Urinary bladder (tissue), 4 donors: ENCODE measurements around the gene CACNA1S. TPM values are rescaled to one million over a fixed set of nuclear protein-coding genes. Genes with fewer than 3 reads are reported as not detected.

Experiments
- DNase-seq: peaks from one replicate; pipeline ENCODE4 v3.0.0-alpha.2; 2015; ENCODE audit errors: extremely low spot score
- H3K27ac ChIP-seq: one replicate; pipeline ENCODE4 v1.5.1; 2013; ENCODE audit warnings: low read depth, mild to moderate bottlenecking, moderate library complexity
- H3K36me3 ChIP-seq: one replicate; pipeline ENCODE4 v1.6.1; 2013; ENCODE audit warnings: mild to moderate bottlenecking, moderate library complexity; ENCODE audit not compliant: insufficient read depth
- H3K4me1 ChIP-seq: one replicate; pipeline ENCODE4 v1.6.1; 2013; ENCODE audit warnings: mild to moderate bottlenecking, moderate library complexity; ENCODE audit not compliant: insufficient read depth
- H3K4me3 ChIP-seq: one replicate; pipeline ENCODE4 v1.5.1; 2013; ENCODE audit warnings: low read depth, low read length
- WGBS: extraction: QIAGEN DNeasy Blood & Tissue Kit; methylation state at CpG from one replicate; pipeline ENCODE4 v1.1.7; 2013; 5-methylcytosine and 5-hydroxymethylcytosine counted together
- polyA plus RNA-seq: library from polyadenylated mRNA; stranded (reverse); fragments of 200-250 nt; gene quantifications from one replicate; pipeline ENCODE4 v1.2.3, GENCODE V29; 2013
- total RNA-seq: library from RNA; depleted of rRNA; stranded (reverse); fragments of >200 nt; gene quantifications from one replicate; pipeline ENCODE4 v1.2.3, GENCODE V29; 2014
- donor health status: healthy with polysubstance abuse.
- donor health status: healthy.

Gene CACNA1S
- total and polyA plus RNA-seq, 2 donors = 1.9 TPM; not detected in 1

GRCh38 chr1:201065686-201066085 is 46.5 kb downstream of the CACNA1S start:
- no peaks in the 10 kb centered on the region for H3K36me3 ChIP-seq
- 82% methylated on average over 10 of the region's 10 CpGs for WGBS
- DNase-seq = no peak

GRCh38 chr1:201064806-201065205 is 47.4 kb downstream of the CACNA1S start:
- DNase-seq = no peak
- H3K27ac ChIP-seq = no peak overlapping the region
- no peaks in the 10 kb centered on the region for H3K4me1 ChIP-seq
- H3K4me3 ChIP-seq = no peak overlapping the region
- H3K36me3 ChIP-seq = no peaks in the 10 kb centered on the region
- 81% methylated on average over 8 of the region's 8 CpGs for WGBS

More at GRCh38 chr1:201065686-201066085, 46.5 kb downstream of the CACNA1S start:
- no peak overlapping the region for H3K27ac ChIP-seq
- no peaks in the 10 kb centered on the region for H3K4me1 ChIP-seq
- H3K4me3 ChIP-seq = no peak overlapping the region

GRCh38 chr1:201063145-201063544 is 49.1 kb downstream of the CACNA1S start:
- Histone ChIP-seq H3K27ac (no peak overlapping the region), H3K4me3 (no peak overlapping the region), H3K36me3 (no peaks in the 10 kb centered on the region), H3K4me1 (no peaks in the 10 kb centered on the region)
- DNase-seq = no peak
- WGBS = 92% methylated on average over 7 of the region's 7 CpGs

- no peaks in the 10 kb centered on the region for H3K4me1 ChIP-seq
- DNase-seq = no peak
- H3K4me3 ChIP-seq = no peak overlapping the region
- no peaks in the 10 kb centered on the region for H3K36me3 ChIP-seq
- 70% methylated on average over 8 of the region's 8 CpGs for WGBS
- H3K27ac ChIP-seq = no peak overlapping the region
Observed at GRCh38 chr1:201062511-201063091, 49.6 kb downstream of the CACNA1S start.

- H3K36me3 ChIP-seq = no peaks in the 10 kb centered on the region
- no peak overlapping the region for H3K27ac ChIP-seq
- no peak overlapping the region for H3K4me3 ChIP-seq
- WGBS = 96% methylated on average over 12 of the region's 12 CpGs
- DNase-seq = no peak
- H3K4me1 ChIP-seq = no peaks in the 10 kb centered on the region
Observed at GRCh38 chr1:201061886-201062285, 50.3 kb downstream of the CACNA1S start.

GRCh38 chr1:201061049-201061448 is 51.2 kb downstream of the CACNA1S start:
- no peak overlapping the region for H3K27ac ChIP-seq
- DNase-seq = no peak
- H3K36me3 ChIP-seq = no peaks in the 10 kb centered on the region
- H3K4me3 ChIP-seq = no peak overlapping the region
- 85% methylated on average over 4 of the region's 4 CpGs for WGBS
- no peaks in the 10 kb centered on the region for H3K4me1 ChIP-seq

GRCh38 chr1:201060586-201060985 is 51.6 kb downstream of the CACNA1S start:
- WGBS = 96% methylated on average over 4 of the region's 4 CpGs
- Histone ChIP-seq H3K4me1 (no peaks in the 10 kb centered on the region), H3K4me3 (no peak overlapping the region), H3K27ac (no peak overlapping the region), H3K36me3 (no peaks in the 10 kb centered on the region)
- DNase-seq = no peak

- Histone ChIP-seq H3K36me3 (no peaks in the 10 kb centered on the region), H3K4me1 (no peaks in the 10 kb centered on the region), H3K4me3 (no peak overlapping the region), H3K27ac (no peak overlapping the region)
- 73% methylated on average over 5 of the region's 5 CpGs for WGBS
- DNase-seq = no peak
Observed at GRCh38 chr1:201059871-201060555, 52.2 kb downstream of the CACNA1S start.

- 92% methylated on average over 3 of the region's 3 CpGs for WGBS
- no peak overlapping the region for H3K27ac ChIP-seq
- no peaks in the 10 kb centered on the region for H3K4me1 ChIP-seq
- no peaks in the 10 kb centered on the region for H3K36me3 ChIP-seq
- H3K4me3 ChIP-seq = no peak overlapping the region
- DNase-seq = no peak
Observed at GRCh38 chr1:201059401-201059800, 52.8 kb downstream of the CACNA1S start.

- DNase-seq = no peak
- no peak overlapping the region for H3K4me3 ChIP-seq
- H3K27ac ChIP-seq = no peak overlapping the region
- H3K36me3 ChIP-seq = no peaks in the 10 kb centered on the region
- no peaks in the 10 kb centered on the region for H3K4me1 ChIP-seq
- WGBS = 73% methylated on average over 10 of the region's 10 CpGs
Observed at GRCh38 chr1:201054091-201054543, 58.1 kb downstream of the CACNA1S start.

GRCh38 chr1:201053155-201053860 is 58.9 kb downstream of the CACNA1S start:
- Histone ChIP-seq H3K36me3 (no peaks in the 10 kb centered on the region), H3K4me1 (no peaks in the 10 kb centered on the region), H3K4me3 (no peak overlapping the region), H3K27ac (no peak overlapping the region)
- DNase-seq = no peak
- WGBS = 94% methylated on average over 22 of the region's 22 CpGs

GRCh38 chr1:201051399-201051798 is 60.8 kb downstream of the CACNA1S start:
- H3K4me1 ChIP-seq = no peaks in the 10 kb centered on the region
- no peak for DNase-seq
- no peak overlapping the region for H3K4me3 ChIP-seq
- no peak overlapping the region for H3K27ac ChIP-seq
- no peaks in the 10 kb centered on the region for H3K36me3 ChIP-seq
- WGBS = 82% methylated on average over 2 of the region's 2 CpGs

GRCh38 chr1:201050515-201051277 is 61.5 kb downstream of the CACNA1S start:
- no peaks in the 10 kb centered on the region for H3K36me3 ChIP-seq
- 75% methylated on average over 5 of the region's 5 CpGs for WGBS
- no peak for DNase-seq
- H3K4me1 ChIP-seq = no peaks in the 10 kb centered on the region
- H3K27ac ChIP-seq = no peak overlapping the region
- H3K4me3 ChIP-seq = no peak overlapping the region
